Vagina (tissue), 2 donors: ENCODE measurements around the gene CMIP.

ENCODE experiments used
- CTCF ChIP-seq, 3 experiments: fragments of 450-650 bp in 2 of 3; fragments of 200-600 bp in 1 of 3; sonication (generic) in 1 of 3; IDR thresholded peaks; one replicate each; pipeline ENCODE4 v1.5.1; 2017 to 2019; ENCODE audit warnings: antibody characterized with exemption in 3 of 3, mild to moderate bottlenecking in 2 of 3, moderate library complexity in 2 of 3
- POLR2A ChIP-seq, 2 donors: fragments of 450-650 bp; IDR thresholded peaks; one replicate each; pipeline ENCODE4 v1.6.1; 2017; ENCODE audit warnings: antibody characterized with exemption in 2 of 2, mild to moderate bottlenecking in 2 of 2, moderate library complexity in 2 of 2

GRCh38 chr16:81639348-81639747, 194.7 kb downstream of the CMIP start:
- TF ChIP-seq CTCF (IDR thresholded peaks at IDR 0.05): no peak
- no peak for TF ChIP-seq POLR2A (IDR thresholded peaks at IDR 0.05)
